Smooth muscle cell (in vitro differentiated cells): ENCODE measurements around the gene P2RY8. TPM values are rescaled to one million over a fixed set of nuclear protein-coding genes. Genes with fewer than 3 reads are reported as not detected.

Source experiments
- DNase-seq: peaks from one replicate; lab custom pipeline; 2025; ENCODE audit not compliant: unreplicated experiment; lab: John Stamatoyannopoulos, UW
- H2AFZ ChIP-seq: fragments of 200-600 bp; sonication (generic); 2 replicates; pipeline ENCODE4 v1.6.0; 2016; ENCODE audit warnings: antibody characterized with exemption, low read depth, mild to moderate bottlenecking
- H3F3A ChIP-seq: fragments of 200-600 bp; sonication (generic); 2 replicates; pipeline ENCODE4 v1.6.0; 2017; ENCODE audit warnings: antibody characterized with exemption, low read depth
- H3K27ac ChIP-seq: fragments of 200-600 bp; sonication (generic); 2 replicates; pipeline ENCODE4 v1.5.1; 2016; ENCODE audit warnings: low read depth, mild to moderate bottlenecking
- H3K27me3 ChIP-seq: fragments of 200-600 bp; sonication (generic); 2 replicates; pipeline ENCODE4 v1.6.1; 2016; ENCODE audit warnings: low read depth, mild to moderate bottlenecking
- H3K36me3 ChIP-seq: fragments of 200-600 bp; sonication (generic); 2 replicates; pipeline ENCODE4 v1.5.1; 2016; ENCODE audit warnings: low read depth
- H3K4me1 ChIP-seq: fragments of 200-600 bp; sonication (generic); 2 replicates; pipeline ENCODE4 v1.5.1; 2016; ENCODE audit warnings: low read depth
- H3K4me2 ChIP-seq: fragments of 200-600 bp; sonication (generic); 2 replicates; pipeline ENCODE4 v1.6.0; 2016; ENCODE audit warnings: mild to moderate bottlenecking
- H3K4me3 ChIP-seq: fragments of 200-600 bp; sonication (generic); 2 replicates; pipeline ENCODE4 v1.5.1; 2016; ENCODE audit warnings: mild to moderate bottlenecking
- H3K79me2 ChIP-seq: fragments of 200-600 bp; sonication (generic); 2 replicates; pipeline ENCODE4 v1.6.0; 2016; ENCODE audit warnings: low read depth, mild to moderate bottlenecking
- H3K9ac ChIP-seq: fragments of 200-600 bp; sonication (generic); 2 replicates; pipeline ENCODE4 v1.6.0; 2016; ENCODE audit warnings: low read depth
- H3K9me3 ChIP-seq: fragments of 200-600 bp; sonication (generic); replicated peaks from 2 replicates; pipeline ENCODE4 v1.5.1; 2016; ENCODE audit warnings: low read depth
- H4K20me1 ChIP-seq: fragments of 200-600 bp; sonication (generic); 2 replicates; pipeline ENCODE4 v1.6.0; 2016; ENCODE audit warnings: low read depth
- WGBS: methylation state at CpG from one replicate; pipeline ENCODE4 v1.1.7; 2016; ENCODE audit warnings: low lambda C conversion rate; 5-methylcytosine and 5-hydroxymethylcytosine counted together
- polyA plus RNA-seq: library from polyadenylated mRNA; unstranded; fragments of >200 nt; fragmentation: Nextera tagmentation; extraction: Ambion mirVana; gene quantifications from 2 replicates; pipeline ENCODE4 v1.2.1, GENCODE V29; 2016
- total RNA-seq: library from RNA; depleted of rRNA; stranded (reverse); fragments of >200 nt; gene quantifications from 2 replicates; pipeline ENCODE4 v1.2.3, GENCODE V29; 2014
- TF ChIP-seq, protein P1 (sequence below): fragments of 200-600 bp; sonication (generic); IDR thresholded peaks from 2 replicates; pipeline ENCODE4 v1.5.1; 2017; ENCODE audit warnings: borderline replicate concordance, mild to moderate bottlenecking, antibody characterized with exemption; ENCODE audit not compliant: insufficient read depth, poor library complexity, severe bottlenecking

The P2RY8 gene
- total and polyA plus RNA-seq, 2 experiments from 2014 or later = not detected

GRCh38 chrX:1463581-1463980, 73.4 kb downstream of the P2RY8 start:
- H3K4me1 ChIP-seq = no peaks in the 10 kb centered on the region
- H3K27ac ChIP-seq = no peak overlapping the region
- 91% methylated on average over 5 of the region's 5 CpGs for WGBS
- DNase-seq = no peak
- H3K4me3 ChIP-seq = no peak overlapping the region
- H4K20me1 ChIP-seq = no peaks in the 10 kb centered on the region
- no peaks in the 10 kb centered on the region for H3K79me2 ChIP-seq
- H3K27me3 ChIP-seq = no peaks in the 10 kb centered on the region
- TF ChIP-seq, protein P1, sequence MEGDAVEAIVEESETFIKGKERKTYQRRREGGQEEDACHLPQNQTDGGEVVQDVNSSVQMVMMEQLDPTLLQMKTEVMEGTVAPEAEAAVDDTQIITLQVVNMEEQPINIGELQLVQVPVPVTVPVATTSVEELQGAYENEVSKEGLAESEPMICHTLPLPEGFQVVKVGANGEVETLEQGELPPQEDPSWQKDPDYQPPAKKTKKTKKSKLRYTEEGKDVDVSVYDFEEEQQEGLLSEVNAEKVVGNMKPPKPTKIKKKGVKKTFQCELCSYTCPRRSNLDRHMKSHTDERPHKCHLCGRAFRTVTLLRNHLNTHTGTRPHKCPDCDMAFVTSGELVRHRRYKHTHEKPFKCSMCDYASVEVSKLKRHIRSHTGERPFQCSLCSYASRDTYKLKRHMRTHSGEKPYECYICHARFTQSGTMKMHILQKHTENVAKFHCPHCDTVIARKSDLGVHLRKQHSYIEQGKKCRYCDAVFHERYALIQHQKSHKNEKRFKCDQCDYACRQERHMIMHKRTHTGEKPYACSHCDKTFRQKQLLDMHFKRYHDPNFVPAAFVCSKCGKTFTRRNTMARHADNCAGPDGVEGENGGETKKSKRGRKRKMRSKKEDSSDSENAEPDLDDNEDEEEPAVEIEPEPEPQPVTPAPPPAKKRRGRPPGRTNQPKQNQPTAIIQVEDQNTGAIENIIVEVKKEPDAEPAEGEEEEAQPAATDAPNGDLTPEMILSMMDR = no peak
- no peaks in the 10 kb centered on the region for H3K36me3 ChIP-seq
- H2AFZ ChIP-seq = no peak overlapping the region
- H3K9me3 ChIP-seq = no peaks in the 10 kb centered on the region
- no peak overlapping the region for H3K9ac ChIP-seq
- H3K4me2 ChIP-seq = no peak overlapping the region
- H3F3A ChIP-seq = no peaks in the 10 kb centered on the region

DNA sequence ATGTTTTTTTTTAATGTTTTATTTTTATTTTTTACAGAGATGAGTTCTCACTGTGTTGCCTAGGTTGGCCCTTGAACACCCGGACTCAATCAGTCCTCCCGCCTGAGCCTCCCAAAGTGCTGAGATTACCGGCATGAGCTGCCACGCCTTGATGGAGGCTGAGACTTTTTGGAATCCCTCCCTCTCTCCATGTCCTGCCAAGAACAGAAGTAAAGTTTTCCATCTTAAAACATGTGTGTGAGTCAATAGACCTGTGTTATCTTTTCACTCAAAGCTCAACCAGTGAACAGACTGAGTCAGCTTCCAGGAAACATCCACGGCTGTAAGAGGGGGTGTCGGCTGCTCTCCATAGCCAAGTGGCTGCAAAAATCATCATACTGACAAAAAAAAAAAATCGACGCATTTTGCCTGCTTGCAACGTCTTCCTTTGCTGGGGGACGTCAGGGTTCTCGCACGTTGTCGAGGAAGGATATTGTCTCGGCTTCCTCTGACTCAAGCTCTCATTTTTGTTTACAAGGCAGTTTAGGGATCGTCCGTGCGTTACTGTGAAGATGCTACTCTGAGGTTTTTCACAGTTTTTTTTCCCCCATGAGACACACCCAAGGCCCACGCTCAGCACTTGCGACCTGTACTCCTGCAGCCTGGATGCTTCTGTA, 74.3 kb downstream of the P2RY8 start:
- Histone ChIP-seq H3K27me3 (no peaks in the 10 kb centered on the region), H3K4me3 (no peak overlapping the region), H3K9me3 (no peaks in the 10 kb centered on the region), H3K79me2 (no peaks in the 10 kb centered on the region), H3K4me1 (no peaks in the 10 kb centered on the region), H2AFZ (peak overlapping the region; percentile 81), H3K36me3 (no peaks in the 10 kb centered on the region), H4K20me1 (no peaks in the 10 kb centered on the region), H3K27ac (peak overlapping the region; percentile 26), H3K4me2 (peak overlapping the region; percentile 64), H3F3A (no peaks in the 10 kb centered on the region), H3K9ac (no peak overlapping the region)
- DNase-seq = no peak
- 34% methylated on average over 19 of the region's 19 CpGs for WGBS
- TF ChIP-seq, protein P1 = no peak

- H3K36me3 ChIP-seq = no peaks in the 10 kb centered on the region
- H3K4me2 ChIP-seq = peak overlapping the region; percentile 64
- H3F3A ChIP-seq = no peaks in the 10 kb centered on the region
- H3K79me2 ChIP-seq = no peaks in the 10 kb centered on the region
- no peak overlapping the region for H2AFZ ChIP-seq
- DNase-seq = no peak
- peak overlapping the region; percentile 26 for H3K27ac ChIP-seq
- no peaks in the 10 kb centered on the region for H3K9me3 ChIP-seq
- no peak overlapping the region for H3K4me3 ChIP-seq
- no peaks in the 10 kb centered on the region for H3K27me3 ChIP-seq
- H3K4me1 ChIP-seq = no peaks in the 10 kb centered on the region
- TF ChIP-seq, protein P1 = no peak
- no peaks in the 10 kb centered on the region for H4K20me1 ChIP-seq
- no peak overlapping the region for H3K9ac ChIP-seq
Measured at GRCh38 chrX:1462110-1462509, 74.9 kb downstream of the P2RY8 start.

DNA sequence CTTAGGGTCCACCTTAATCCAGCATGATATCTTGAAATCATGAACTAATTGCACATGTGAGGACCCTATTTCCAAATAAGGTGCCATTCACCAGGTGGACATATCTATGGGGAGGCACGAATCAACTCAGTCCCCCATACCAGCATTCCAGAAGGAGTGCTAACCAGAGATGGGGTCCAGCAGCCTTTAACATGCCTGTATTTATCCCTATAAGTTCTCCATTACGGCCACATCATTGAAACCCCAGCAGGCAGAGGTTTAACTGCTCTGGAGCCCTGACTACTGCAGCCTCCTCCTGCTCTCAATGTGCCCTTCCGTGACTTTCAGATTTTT, 81.1 kb downstream of the P2RY8 start:
- Histone ChIP-seq H3K9me3 (no peaks in the 10 kb centered on the region), H4K20me1 (no peaks in the 10 kb centered on the region), H3K9ac (no peak overlapping the region), H3K27ac (no peak overlapping the region), H3F3A (peaks cover 3% of the 10 kb centered on the region), H3K4me1 (no peaks in the 10 kb centered on the region), H3K27me3 (no peaks in the 10 kb centered on the region), H3K4me3 (no peak overlapping the region), H3K36me3 (no peaks in the 10 kb centered on the region), H3K79me2 (peaks cover 15% of the 10 kb centered on the region), H2AFZ (no peak overlapping the region), H3K4me2 (no peak overlapping the region)
- TF ChIP-seq, protein P1 = no peak
- DNase-seq = no peak
- 89% methylated on average over 3 of the region's 3 CpGs for whole genome bisulfite sequencing
